ENCODE measurements around the gene GPX2.

DNA sequence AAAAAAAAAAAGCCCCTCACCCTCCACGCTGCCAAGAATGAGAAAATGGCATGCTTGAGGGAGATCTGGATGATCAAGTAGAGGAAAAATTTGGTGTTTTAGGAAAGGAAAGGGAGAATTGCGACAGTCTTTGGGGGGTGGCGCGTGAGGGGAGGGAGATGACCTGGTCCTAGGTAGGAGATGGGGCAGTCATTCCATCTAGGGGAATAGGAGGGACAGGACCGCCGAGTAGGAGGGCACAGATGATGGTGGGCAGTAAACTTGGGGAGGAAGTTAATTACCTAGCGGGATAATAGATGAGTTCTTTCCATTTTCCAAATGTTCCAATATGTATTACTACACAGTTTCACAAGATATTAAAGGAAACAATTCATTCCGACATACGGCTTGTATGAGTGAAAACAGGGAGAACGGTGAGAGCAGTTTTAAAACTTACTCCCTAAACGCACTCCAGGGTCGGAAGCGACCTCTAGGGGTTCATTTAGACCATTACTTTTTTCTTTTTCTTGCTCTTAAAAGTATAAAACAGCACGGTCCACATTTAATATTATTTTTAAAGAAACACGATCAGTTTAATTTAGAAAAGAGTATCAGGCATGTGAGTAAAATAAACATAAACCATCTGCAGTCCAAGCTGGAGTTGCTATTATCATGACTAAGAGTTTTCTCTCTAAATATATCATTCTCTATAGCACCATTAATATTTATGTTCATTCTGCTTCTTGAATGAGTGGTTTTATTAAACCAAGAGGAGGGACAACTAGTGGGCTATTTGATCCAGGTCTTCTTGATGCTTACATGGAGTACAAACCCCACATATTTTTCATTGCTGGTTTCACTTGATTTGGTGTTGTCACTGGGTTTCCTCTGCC lies 41.1 kb upstream of the GPX2 start:
- TF ChIP-seq, protein P1, sequence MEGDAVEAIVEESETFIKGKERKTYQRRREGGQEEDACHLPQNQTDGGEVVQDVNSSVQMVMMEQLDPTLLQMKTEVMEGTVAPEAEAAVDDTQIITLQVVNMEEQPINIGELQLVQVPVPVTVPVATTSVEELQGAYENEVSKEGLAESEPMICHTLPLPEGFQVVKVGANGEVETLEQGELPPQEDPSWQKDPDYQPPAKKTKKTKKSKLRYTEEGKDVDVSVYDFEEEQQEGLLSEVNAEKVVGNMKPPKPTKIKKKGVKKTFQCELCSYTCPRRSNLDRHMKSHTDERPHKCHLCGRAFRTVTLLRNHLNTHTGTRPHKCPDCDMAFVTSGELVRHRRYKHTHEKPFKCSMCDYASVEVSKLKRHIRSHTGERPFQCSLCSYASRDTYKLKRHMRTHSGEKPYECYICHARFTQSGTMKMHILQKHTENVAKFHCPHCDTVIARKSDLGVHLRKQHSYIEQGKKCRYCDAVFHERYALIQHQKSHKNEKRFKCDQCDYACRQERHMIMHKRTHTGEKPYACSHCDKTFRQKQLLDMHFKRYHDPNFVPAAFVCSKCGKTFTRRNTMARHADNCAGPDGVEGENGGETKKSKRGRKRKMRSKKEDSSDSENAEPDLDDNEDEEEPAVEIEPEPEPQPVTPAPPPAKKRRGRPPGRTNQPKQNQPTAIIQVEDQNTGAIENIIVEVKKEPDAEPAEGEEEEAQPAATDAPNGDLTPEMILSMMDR (IDR thresholded peaks at IDR 0.05), result peak; percentile 76
- no peak for TF ChIP-seq EZH2 (IDR thresholded peaks at IDR 0.05)
